Measurements from ENCODE around the gene S100A1.

The S100A1 gene

GRCh38 chr1:153610811-153611301 lies 17.4 kb upstream of the S100A1 start:
- no peak for DNase-seq

GRCh38 chr1:153611356-153611755 lies 16.9 kb upstream of the S100A1 start:
- DNase-seq: no peak

GRCh38 chr1:153612111-153612754 lies 16.0 kb upstream of the S100A1 start:
- DNase-seq: no peak

GRCh38 chr1:153612755-153613331 lies 15.4 kb upstream of the S100A1 start, which contains the start of gene S100A16:
Gene S100A16, minus strand, starts transcription at chr1:153613137. Its CDS starts 4,986 bp downstream, at chr1:153608151.
- peak; percentile 76 for DNase-seq

GRCh38 chr1:153613406-153613805 lies 14.8 kb upstream of the S100A1 start:
- no peak for DNase-seq

- no peak for DNase-seq
These were observed 13.9 kb upstream of the S100A1 start for GRCh38 chr1:153614189-153614900.

- DNase-seq: no peak
These were observed 13.3 kb upstream of the S100A1 start for GRCh38 chr1:153614906-153615305.

- no peak for DNase-seq
These were observed 12.8 kb upstream of the S100A1 start for GRCh38 chr1:153615406-153615805.

- DNase-seq: no peak
These were observed 11.9 kb upstream of the S100A1 start, which contains the start of gene S100A14 for GRCh38 chr1:153616144-153616916. Gene S100A14, minus strand, starts transcription at chr1:153616325. Its CDS starts 467 bp downstream, at chr1:153615858.

GRCh38 chr1:153616917-153617311 lies 11.3 kb upstream of the S100A1 start:
- DNase-seq: no peak

GRCh38 chr1:153617663-153618062 lies 10.6 kb upstream of the S100A1 start:
- DNase-seq: peak; percentile 87

- DNase-seq: no peak
These were observed 9.1 kb upstream of the S100A1 start for GRCh38 chr1:153619171-153619570.

GRCh38 chr1:153623101-153623500 lies 5.1 kb upstream of the S100A1 start:
- no peak for DNase-seq

- no peak for DNase-seq
These were observed 3.1 kb upstream of the S100A1 start for GRCh38 chr1:153624965-153625611.

- no peak for DNase-seq
These were observed 1.7 kb upstream of the S100A1 start for GRCh38 chr1:153626477-153626903.

- peak; percentile 90 for DNase-seq
These were observed 1.1 kb upstream of the S100A1 start, which contains the start of gene S100A13 for GRCh38 chr1:153626904-153627714. Gene S100A13, minus strand, starts transcription at chr1:153627505. Its CDS starts 1,033 bp downstream, at chr1:153626472.

GRCh38 chr1:153628638-153629342 lies 556 bp downstream of the S100A1 start:
- DNase-seq: no peak

- no peak for DNase-seq
These were observed 1.1 kb downstream of the S100A1 start for GRCh38 chr1:153629343-153629665.

GRCh38 chr1:153629971-153630370 lies 1.7 kb downstream of the S100A1 start:
- peak; percentile 76 for DNase-seq

GRCh38 chr1:153630384-153630783 lies 2.1 kb downstream of the S100A1 start:
- DNase-seq: no peak
